Stimulated activated CD4-positive, alpha-beta T cell treated with anti-CD3 and anti-CD28 coated beads, Interleukin-2, amount 100 ng/mL, for 4 hours (primary cell): Measurements from ENCODE around the gene NR1I3.
A peak's percentile ranks its signal among the peaks of the same experiment; 100 is the strongest.

Source experiments
- DNase-seq: peaks from one replicate; pipeline ENCODE4 v3.0.0-alpha.2; 2020; ENCODE audit warnings: low read depth

The NR1I3 gene

DNA sequence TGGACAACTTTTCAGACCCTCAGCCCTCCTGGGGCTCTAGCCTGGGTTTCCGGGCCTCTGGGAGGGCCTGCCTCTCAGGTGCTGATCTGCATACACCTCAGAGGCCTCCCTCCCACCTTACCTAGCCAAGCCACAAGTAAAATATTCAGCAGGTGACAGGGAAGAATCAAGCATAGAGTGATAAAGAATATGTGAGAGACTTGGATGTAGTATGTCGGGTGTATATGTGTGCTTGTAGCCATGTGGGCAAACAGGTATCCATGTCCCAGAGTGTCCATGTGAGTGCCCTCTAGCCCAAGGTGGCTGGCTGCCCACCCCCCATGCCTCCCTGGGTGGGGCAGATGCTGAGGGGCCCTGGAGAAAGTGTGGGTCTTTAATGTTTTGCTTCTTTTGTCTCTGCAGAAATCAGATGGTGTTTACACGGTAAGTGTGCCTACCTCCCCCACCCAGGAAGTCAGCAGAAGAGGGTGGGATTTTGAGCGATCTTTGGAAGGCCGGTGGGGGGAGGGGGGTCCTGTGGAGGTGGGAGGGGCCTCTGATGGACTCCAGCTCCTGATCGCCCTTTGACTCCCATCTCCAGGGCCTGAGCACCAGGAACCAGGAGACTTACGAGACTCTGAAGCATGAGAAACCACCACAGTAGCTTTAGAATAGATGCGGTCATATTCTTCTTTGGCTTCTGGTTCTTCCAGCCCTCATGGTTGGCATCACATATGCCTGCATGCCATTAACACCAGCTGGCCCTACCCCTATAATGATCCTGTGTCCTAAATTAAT, 19.5 kb downstream of the NR1I3 start:
- DNase-seq = no peak

DNA sequence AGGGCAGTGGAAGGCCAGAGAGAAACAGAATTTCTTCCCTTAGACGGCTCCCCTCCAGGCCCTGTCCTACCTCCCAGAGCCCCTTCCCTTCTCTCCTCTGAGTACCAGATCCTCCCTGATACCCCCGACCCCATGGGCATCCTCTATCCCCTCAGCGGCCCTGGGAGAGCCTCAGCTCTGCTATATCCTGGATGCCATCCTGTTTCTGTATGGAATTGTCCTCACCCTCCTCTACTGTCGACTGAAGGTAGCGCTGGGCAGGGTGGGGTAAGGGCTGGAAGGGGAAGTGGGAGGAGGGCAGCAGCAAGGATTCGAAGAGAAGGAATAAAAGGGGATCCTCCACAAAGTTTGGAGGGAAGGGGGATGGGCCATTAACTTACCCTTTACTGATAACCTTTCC, 20.2 kb downstream of the NR1I3 start:
- no peak for DNase-seq

DNA sequence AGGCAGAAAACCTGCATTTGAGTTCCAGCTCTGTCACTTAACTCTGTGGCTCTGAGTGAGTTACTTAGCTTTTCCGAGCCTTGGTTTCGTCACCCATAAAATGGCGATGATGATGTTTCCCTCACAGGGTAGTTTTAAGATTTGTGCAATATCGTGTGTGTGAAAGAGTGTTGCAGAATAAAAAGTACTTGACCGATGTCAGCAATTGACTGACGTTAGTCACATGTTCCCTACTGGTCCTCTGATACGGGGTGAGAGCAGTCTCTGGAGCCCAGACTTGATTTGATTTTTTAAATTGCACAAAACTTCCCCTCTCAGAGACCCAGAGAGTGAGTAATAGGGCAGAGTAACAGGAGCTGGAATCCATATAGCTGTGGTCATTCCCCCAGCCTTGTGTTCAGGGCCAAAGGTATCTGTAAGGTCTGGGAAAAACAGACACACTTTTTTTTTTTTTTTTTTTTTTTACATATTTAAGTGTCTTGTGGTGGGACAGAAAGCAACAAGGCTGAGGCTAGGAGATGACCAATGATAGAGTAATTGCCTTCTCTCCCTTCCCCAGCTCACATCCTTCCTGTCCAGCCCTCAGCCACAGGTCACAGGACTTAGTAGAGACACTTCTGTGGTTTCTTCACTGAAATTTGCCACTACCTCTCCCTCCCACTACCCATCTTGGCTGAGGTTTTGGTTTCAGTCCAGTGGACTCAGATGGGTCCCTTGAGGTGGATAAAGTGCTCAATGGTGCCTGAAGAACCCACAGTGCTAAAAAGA, 20.9 kb downstream of the NR1I3 start:
- DNase-seq = no peak

DNA sequence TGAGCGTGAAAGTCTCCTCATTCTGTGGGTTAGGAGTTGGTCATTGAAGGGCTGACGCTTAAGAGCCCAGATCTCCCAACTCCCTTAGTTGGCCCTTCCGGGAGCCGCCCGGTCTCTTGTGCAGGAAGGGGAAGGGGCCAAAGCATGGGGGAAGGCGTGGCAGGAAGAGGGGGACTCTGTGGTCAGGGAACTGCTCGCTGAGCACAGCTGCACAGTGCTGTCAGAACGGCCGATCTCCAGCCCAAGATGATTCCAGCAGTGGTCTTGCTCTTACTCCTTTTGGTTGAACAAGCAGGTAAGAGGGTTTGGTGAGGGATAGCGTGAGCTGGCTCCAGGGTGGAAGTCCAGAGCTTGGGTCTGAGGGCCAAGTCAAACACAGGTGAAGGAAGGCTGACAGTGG, 22.9 kb downstream of the NR1I3 start, which contains the start of gene FCER1G:
Gene FCER1G (plus strand): TSS at position 220 of the 400 bp plus-strand sequence. CDS start 27 bp downstream, at position 247.
- DNase-seq = no peak

DNA sequence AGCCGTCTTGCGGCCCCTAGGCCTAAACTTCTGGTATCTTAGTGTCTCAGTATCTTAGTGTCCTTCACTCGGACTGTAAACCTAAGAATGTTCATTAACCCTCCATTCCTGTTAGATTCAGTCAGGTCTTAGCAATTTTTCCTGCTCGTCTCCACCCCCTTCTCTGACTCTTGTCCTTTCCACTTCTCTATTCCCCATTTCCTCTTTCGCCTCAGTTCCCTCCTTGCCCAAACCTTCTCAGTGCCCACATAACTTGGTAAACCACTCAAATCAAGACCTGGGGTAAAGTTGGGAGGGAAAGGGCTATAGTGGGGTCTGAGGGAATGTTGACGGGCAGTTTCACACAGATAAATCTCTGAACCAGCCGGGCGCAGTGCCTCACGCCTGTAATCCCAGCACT, 23.6 kb downstream of the NR1I3 start:
- no peak for DNase-seq

DNA sequence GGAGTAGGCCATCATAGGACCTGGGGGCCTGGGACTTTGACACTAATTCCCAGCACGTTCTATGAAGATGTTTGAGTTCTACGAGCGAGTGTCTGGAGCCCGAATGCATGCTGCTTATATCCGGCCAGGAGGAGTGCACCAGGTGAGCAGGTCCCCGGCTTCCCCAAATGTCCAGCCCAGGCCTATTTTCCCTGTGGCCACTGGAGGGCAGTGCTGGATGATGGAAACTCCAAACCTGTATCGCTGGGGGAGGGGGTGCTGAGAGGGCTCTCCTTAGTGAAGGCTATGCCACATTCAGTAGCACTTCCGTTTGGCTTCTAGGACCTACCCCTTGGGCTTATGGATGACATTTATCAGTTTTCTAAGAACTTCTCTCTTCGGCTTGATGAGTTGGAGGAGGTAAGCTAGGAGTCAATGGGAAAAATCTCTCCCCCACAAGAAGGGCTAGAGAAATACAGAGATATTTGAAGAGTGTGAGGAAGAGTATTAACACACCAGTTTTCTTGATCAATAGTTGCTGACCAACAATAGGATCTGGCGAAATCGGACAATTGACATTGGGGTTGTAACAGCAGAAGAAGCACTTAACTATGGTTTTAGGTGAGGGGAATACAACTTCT, 28.1 kb downstream of the NR1I3 start:
- DNase-seq = peak; percentile 57

DNA sequence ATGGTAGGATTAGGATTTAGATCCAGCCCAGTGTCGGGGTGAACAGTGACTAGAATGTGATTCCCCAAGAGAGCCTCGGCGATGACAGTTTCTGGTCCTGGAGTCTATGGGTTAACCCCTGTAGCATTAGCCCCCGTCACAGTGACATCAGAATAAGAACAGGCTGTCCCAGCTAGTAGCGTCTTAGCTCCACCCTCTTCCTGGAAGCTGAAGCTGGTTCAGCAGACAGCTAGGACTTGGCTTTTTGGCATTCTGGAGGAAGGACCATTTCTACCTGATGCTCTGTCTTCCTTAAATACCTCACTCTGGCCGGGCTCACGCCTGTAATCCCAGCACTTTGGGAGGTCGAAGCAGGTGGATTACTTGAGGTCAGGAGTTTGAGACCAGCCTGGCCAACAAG, 30.8 kb downstream of the NR1I3 start:
- DNase-seq = no peak

DNA sequence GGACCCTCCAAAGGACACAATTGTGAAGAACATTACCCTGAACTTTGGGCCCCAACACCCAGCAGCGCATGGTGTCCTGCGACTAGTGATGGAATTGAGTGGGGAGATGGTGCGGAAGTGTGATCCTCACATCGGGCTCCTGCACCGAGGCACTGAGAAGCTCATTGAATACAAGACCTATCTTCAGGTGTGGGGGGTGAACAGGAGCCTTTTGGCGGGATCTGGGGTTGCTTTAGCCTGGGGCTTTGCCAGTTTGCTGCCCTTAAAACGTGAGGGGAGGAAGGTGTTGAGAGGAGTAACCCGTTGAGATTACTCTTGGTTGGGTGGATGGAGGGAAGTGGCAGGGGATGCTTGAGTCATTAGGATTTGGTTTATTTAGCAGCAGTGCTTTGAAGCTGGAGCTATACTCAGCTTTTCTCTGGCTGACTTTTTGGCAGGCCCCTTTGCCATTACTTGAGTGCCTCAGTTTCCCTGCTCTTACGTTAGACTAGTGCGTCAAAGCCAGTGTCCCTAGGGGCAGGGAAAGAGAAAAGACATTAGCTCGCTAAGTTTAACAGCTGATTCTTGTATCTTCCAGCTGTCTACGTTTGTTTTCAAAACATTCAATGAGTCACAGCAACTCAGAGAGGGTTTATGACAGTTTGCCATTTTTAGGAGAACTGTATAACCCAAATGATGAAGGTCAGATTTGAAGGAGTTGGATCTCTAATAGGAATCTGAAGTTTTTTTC, 31.4 kb downstream of the NR1I3 start:
- DNase-seq = no peak

DNA sequence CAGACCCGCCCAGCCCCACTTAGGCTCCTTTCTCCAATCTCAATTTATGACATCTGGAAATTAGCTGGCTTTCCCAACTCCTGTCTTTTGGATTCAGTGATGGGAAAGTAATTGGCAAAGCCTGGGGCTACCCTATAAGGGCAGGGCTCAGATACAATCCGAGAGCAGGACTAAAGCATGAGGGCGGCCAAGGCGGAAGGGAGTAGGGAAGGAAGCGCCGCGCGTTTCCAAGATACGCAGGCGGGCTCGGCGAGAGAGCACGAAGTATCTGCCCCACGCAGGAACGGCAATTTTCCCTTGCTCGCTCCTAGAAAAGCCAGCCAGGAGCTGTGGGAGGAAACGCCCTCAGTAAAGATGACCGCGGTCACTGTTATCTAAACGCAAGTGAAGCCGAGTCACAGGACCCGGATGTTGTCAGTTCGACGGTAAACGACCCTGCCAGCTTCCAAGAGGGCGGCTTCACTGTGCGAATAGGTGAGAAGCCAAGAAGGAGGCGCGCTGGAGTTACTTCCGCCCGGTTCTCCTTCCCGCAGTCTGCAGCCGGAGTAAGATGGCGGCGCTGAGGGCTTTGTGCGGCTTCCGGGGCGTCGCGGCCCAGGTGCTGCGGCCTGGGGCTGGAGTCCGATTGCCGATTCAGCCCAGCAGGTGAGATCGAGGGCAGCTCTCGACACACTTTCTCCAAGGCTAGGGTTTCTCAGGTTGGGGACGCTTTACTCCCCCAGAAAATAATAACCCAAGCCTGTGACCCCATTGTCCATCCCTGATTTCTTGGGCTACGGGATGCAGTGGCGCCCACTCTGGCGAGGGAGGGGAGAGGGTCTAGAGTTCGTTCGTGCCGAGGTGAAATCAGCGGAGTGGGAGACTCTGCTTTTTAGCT, 35.9 kb downstream of the NR1I3 start, which contains the start of gene NDUFS2:
Gene NDUFS2 (plus strand): TSS at position 532 of the 877 bp plus-strand sequence. CDS start 19 bp downstream, at position 551.
- peak; percentile 94 for DNase-seq

DNA sequence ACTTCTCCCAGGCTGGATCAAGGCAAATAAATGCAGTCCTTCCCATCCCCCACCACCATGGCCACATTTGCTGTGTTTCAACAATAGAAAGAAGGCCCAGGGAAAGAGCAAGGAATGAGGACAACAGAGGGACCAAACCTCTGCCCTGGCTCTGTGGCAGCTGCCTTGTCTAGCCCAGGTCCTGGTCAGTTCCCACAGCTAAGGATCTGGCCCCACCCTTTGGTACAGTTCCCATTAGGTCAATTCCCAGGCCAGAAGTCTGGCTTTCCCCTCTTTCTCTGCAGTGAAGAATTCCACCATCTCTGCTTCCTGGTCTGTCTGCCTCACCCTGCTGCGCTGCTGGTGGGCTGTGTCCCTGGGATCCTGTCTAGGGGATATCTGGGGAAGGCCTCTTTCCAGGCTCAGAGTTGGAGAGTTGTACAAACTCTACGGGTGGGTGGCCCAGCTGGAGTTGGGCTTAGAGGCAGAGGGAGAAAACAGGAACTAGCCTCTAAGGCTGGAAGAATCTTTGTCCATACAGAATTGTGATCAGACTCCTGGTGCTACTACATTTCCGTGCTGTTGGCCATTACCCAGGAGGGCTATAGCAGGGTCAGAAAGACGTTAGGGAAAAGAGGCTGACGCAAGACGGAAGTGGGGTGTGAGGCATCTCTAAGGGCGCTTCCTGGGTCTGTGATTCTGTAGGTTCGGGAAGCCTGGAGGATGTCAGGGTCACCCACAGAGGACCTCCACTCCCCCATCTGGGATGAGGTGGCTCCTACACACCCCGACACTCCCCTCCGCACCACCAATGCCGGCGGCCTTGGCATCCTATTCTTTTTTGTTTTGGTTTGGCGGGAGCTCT, 36.8 kb downstream of the NR1I3 start:
- DNase-seq = no peak

DNA sequence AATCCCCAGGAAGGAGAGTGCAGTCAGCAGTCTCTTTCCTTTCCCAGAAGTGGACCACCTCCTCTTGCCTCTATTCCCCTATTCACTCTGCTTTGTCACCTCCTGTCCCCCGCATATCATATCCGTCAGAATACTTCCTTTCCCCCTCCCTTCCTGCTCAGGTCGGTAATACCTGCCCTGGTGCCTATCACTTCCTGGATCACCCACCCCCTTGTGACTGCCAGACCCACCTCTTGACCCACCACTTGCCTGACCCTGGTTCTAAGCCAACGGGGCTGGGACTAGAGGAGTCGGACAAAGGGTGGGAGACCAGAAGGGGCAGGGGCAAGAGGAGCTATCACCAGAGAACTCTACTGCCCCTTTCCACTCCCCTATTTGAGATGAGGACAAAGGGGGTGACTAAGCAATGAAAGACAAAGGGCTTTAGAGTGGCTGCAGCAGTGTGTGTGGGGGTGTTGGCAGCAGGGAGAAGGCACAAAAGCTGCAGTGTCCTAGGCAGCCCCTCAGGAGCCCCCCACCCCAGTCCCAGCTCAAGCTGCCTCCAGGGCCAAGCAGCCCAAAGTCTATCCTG, 37.5 kb downstream of the NR1I3 start:
- DNase-seq = no peak

DNA sequence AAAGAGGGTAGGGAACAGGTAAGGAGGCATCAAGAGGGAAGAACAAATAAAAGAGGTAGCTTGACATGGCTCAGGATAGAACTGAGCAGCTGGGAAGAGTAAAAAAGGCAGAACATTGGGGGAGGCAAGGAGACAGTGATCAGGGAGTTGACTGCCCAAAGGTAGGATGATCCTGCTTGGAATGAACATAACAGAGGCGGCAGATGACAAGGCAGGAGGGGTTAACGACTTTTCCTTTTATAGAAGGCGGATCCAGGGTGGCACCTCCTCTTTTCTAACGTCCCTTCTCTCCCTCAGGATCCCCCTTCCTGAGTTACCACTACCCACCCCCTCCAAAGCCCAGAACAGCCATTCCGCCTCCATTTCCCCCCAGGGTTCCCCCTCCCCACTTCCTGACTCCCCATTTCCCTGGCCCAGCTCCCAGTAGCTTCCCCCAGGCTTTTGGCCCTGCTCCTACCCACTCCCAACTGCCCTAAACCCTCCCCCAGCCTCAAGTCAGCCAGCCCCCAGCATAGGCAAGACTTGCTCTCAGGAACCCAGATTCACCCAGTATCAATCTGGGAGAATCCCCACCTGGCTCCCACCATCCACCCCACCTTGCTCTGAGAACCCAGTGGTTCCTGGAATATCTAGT, 38.4 kb downstream of the NR1I3 start:
- no peak for DNase-seq

DNA sequence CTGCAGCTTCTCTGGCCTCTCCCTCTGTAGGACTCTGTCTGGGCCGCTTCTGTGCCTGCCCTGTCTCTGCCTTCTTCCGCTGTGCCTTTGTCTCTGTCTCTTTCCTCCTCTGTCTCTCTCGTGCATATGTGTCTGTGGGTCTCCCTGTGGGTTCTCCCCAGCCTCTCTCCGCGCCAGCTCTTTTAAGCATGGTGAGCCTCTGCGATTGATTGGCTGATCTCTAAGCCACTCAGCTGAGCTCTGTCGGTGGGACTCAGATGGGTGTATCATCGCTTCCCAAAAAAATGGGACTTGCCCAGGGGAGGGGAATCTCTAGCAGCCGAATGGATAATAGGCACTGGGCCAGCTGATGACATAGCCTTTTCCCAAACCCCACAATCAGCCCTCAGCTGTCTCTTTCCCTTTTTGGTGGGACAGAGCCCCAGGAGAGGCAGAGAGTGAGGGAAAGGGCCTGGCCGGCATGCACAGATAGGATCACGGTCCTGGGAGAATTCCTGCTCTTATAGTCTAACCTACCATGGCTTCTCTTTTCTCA, 39.0 kb downstream of the NR1I3 start, which contains the start of gene ADAMTS4:
Gene ADAMTS4 (minus strand): TSS at position 158 of the 535 bp plus-strand sequence. CDS start 427 bp downstream, outside the sequence.
- DNase-seq = no peak

DNA sequence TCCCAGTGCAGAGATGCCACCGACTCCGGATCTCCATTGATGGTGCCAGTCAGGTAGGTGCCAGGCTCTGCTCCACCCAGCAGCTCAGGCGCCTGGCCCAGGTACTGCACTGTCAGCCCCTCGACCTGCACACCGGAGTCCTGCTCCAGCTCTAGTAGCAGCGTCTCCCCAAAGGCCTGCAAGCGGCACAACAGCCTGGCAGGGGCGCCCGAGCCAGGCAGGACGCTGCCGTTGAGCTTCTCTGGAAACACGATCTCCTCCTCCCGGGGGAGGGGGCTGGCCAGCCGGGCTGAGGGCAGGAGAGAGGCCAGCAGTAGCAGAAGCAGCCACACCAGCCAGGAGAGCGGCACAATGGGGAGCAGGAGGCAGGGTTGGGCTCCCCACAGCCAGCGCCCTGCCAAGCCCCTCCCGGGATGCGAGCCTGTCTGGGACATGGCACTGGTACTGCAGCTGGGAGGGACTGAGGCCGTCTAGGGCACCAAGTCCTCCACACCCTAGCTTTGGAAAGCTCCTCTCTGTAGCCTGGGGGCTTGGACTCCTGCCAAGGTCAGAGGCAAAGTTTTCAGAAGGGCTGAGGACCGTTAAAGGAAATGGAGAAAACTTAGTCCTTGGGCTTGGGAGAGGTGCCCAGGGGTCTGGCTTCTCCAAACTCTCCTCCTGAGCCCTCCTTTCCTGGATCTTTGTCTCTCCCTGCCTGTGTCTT, 39.7 kb downstream of the NR1I3 start:
- DNase-seq = no peak

DNA sequence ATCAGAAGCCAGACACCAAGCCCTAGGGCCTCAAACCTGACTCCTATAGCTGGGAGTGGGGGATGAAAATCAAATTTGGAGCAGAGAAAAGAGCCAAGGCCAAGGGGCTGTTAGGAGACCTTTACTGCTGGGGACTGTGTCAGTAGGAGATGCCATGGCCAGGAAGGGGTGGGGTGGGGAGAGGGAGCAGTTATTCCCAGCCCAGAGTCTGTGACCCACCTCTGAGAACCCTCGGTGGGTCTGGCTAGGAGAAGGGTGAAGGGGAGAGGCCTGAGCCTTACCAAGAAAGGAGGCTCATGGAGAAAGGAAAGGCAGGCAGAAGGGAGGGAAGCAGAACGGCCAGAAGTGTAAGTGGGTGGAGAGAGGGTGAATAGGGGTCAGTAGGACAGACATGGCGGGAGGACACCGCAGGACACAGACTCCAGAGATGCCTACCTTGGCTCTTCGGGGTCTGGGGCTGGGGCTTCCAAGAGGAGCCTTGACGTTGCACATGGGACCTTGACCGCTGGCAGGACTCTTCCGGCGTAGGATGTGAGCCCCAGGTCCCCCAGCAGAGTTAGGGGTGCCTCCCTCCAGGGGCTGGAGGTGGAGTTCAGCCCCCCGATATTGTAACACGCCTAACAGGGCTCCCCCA, 40.3 kb downstream of the NR1I3 start:
- no peak for DNase-seq

DNA sequence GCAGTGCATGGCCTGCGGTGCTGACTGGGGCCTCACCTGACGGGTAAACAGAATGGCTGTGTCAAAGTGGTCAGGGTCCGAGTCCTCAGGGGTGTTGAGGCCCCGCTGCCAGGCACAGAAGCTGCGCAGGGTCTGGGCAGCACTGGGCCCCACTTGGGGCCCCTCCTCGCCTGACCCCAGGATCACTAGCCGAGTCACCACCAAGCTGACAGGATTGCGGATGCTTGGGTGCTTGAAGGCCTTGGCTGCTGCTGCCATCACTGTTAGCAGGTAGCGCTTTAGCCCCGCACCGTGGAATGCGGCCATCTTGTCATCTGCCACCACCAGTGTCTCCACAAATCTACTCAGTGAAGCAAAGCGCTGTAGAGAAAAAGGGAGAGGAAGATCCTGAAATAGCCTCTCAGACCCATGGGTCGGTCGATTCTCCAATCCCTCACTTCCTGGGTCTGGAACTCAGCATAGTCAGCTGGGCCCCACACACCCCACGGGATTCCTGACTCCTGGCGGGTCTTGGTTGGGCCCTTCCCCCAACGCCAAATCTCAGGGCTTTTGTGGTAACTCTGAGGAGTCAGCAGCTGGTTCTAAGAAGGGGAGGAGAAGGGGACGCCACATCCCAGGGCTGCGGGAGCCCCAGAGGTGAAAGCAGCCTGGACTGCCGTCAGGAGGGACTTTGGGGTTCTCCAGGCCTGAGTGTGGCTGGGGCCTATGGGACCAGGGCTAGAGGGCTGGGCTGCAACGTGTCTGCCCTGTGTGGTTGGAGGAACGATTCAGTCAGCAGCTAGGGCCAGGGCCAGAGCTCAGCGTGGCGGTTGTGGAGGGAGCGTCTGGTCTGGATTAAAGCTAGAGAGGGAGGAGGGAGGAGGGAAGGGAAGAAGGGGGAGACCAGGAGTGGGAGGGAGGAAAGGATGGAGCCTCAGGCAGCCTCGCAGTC, 41.2 kb downstream of the NR1I3 start:
- no peak for DNase-seq

DNA sequence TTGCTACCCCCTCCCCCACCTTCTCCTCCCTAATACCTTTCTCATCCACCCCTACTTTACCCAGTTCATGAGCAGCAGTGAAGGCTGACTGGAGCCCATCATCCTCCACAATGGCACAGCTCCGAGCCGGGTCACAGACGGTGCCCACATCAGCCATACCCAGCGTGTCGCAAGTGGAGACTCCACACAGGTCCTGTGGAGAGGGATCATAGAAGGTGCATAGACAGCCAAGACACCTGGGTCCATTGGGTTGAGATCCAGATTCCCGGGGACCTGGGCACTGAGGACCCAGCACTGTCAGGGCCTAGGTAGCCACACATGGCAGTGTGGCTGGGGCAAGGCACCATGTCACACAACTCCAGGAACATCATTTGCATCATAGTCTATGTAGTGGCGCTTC, 41.9 kb downstream of the NR1I3 start:
- no peak for DNase-seq
